Stimulated activated CD8-positive, alpha-beta memory T cell treated with anti-CD3 and anti-CD28 coated beads, Interleukin-15, amount 100 ng/mL, for 1 hour (primary cell): ENCODE measurements around the gene TMEM169.
"Not testable (repeated sequence)": the region's sequence is repeated elsewhere in the genome, so short reads cannot be mapped to it uniquely, and the experiment has no call there.

Experiments used
- DNase-seq: peaks from one replicate; pipeline ENCODE4 v3.0.0-alpha.2; 2020; ENCODE audit warnings: low read depth

The TMEM169 gene

GRCh38 chr2:216131175-216131926, 49.6 kb downstream of the TMEM169 start:
- DNase-seq, result no peak

GRCh38 chr2:216132585-216132984, 50.9 kb downstream of the TMEM169 start:
- DNase-seq, result no peak

- DNase-seq, result no peak
These were observed 51.7 kb downstream of the TMEM169 start for GRCh38 chr2:216133397-216133796.

GRCh38 chr2:216134958-216135541, 53.3 kb downstream of the TMEM169 start:
- no peak for DNase-seq

- DNase-seq, result no peak
These were observed 58.2 kb downstream of the TMEM169 start for GRCh38 chr2:216139884-216140283.

GRCh38 chr2:216141516-216141915, 59.8 kb downstream of the TMEM169 start:
- not testable (repeated sequence) for DNase-seq

GRCh38 chr2:216142540-216142939, 60.8 kb downstream of the TMEM169 start:
- no peak for DNase-seq

GRCh38 chr2:216144372-216144771, 62.7 kb downstream of the TMEM169 start:
- DNase-seq, result no peak

GRCh38 chr2:216144857-216145256, 63.1 kb downstream of the TMEM169 start:
- no peak for DNase-seq

GRCh38 chr2:216146573-216146972, 64.9 kb downstream of the TMEM169 start:
- no peak for DNase-seq

- no peak for DNase-seq
These were observed 65.7 kb downstream of the TMEM169 start for GRCh38 chr2:216147172-216148131.

- no peak for DNase-seq
These were observed 67.3 kb downstream of the TMEM169 start for GRCh38 chr2:216148983-216149382.

- no peak for DNase-seq
These were observed 68.0 kb downstream of the TMEM169 start for GRCh38 chr2:216149741-216150140.

GRCh38 chr2:216151313-216152025, 69.8 kb downstream of the TMEM169 start:
- no peak for DNase-seq
